Measurements from ENCODE around the gene PEX16. TPM values are rescaled to one million over a fixed set of nuclear protein-coding genes. Genes with fewer than 3 reads are reported as not detected.

PEX16 gene
- total and polyA plus RNA-seq, 9 of the 15 experiments (the other 6 are each of a cell fraction or from before 2014, with no cell fraction given): 1.5 to 43.9 (median 14.6) TPM

- no peaks in the 10 kb centered on the region for H3K9me3 ChIP-seq (replicated peaks; ENCODE audit: control insufficient read depth, insufficient read depth, low read depth, low read length)
- no peaks in the 10 kb centered on the region; a peak in 1 of 5 replicates for H3K27me3 ChIP-seq (ENCODE audit: control insufficient read depth in 2 of 2, insufficient read depth in 2 of 2, low read length in 2 of 2)
- 23% methylated on average over 13 of the region's 19 CpGs for WGBS (ENCODE audit: insufficient coverage, low coverage, missing lambda C conversion rate)
- FAIRE-seq (no peak), ATAC-seq (no peak), DNase-seq (ENCODE audit: extremely low read depth in 1 of 4, low spot score in 3 of 4) (no peak)
- no peak overlapping the region for H3K27ac ChIP-seq (ENCODE audit: extremely low read depth, low read depth, low read length)
- no peak overlapping the region; a peak in 1 of 4 replicates for H3K9ac ChIP-seq (ENCODE audit: insufficient read depth in 1 of 2, low read depth in 2 of 2, low read length in 2 of 2)
- 0 out of 2 replicates have a peak, but pooled peaks cover 9% of the 10 kb centered on the region for H4K20me1 ChIP-seq (replicated peaks; ENCODE audit: control insufficient read depth, insufficient read depth, low read length)
- intact Hi-C loops (cut with micrococcal nuclease) (no loop called here), in situ Hi-C loops (cut with MboI) (no loop called here)
- ChIA-PET POLR2A (interaction anchor here (0.6 to 2.1 kb wide), 3 partner anchors 35 to 287 kb away, joined by 3 to 5 read pairs (median 4); no protein-coding TSS in a partner anchor), CTCF (ENCODE audit: low intra/inter-chr PET ratio) (no interaction called here)
- H3K36me3 ChIP-seq (ENCODE audit: control insufficient read depth, insufficient read depth, low read length): no peaks in the 10 kb centered on the region
- TF ChIP-seq REST (IDR thresholded peaks at IDR 0.05; ENCODE audit: borderline replicate concordance): 0 out of 2 replicates have a peak, but pooled peaks have one; percentile 29
- TF ChIP-seq REST (CRISPR knock-in tag; IDR thresholded peaks at IDR 0.05; ENCODE audit: low read depth): no peak
- TF ChIP-seq, protein P1, sequence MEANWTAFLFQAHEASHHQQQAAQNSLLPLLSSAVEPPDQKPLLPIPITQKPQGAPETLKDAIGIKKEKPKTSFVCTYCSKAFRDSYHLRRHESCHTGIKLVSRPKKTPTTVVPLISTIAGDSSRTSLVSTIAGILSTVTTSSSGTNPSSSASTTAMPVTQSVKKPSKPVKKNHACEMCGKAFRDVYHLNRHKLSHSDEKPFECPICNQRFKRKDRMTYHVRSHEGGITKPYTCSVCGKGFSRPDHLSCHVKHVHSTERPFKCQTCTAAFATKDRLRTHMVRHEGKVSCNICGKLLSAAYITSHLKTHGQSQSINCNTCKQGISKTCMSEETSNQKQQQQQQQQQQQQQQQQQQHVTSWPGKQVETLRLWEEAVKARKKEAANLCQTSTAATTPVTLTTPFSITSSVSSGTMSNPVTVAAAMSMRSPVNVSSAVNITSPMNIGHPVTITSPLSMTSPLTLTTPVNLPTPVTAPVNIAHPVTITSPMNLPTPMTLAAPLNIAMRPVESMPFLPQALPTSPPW (CRISPR knock-in tag; IDR thresholded peaks at IDR 0.05): peak; percentile 45; the same call in 1 of the 2 replicates
- TF ChIP-seq NFATC3 (IDR thresholded peaks at IDR 0.05): no peak
- TF ChIP-seq SETDB1 (IDR thresholded peaks at IDR 0.05; ENCODE audit: low read length): no peak
- TF ChIP-seq UBTF (IDR thresholded peaks at IDR 0.05; ENCODE audit: borderline replicate concordance in 1 of 2, low read depth in 2 of 2, low read length in 2 of 2): 0 out of 4 replicates have a peak, but pooled peaks of 1 of the 2 experiments have one; percentile 24
- H3K4me2 ChIP-seq (ENCODE audit: insufficient read depth, low read length): no peak overlapping the region
- no peak overlapping the region for H2AFZ ChIP-seq (ENCODE audit: low read depth, low read length)
- peaks cover 6 to 39% of the 10 kb centered on the region in 2 experiments; a peak in 4 of 5 replicates for H3K4me1 ChIP-seq (replicated peaks in 1 of 2; ENCODE audit: control insufficient read depth in 2 of 2, insufficient read depth in 2 of 2, low read length in 2 of 2)
- H3K9me1 ChIP-seq (ENCODE audit: control insufficient read depth, insufficient read depth, low read length): no peaks in the 10 kb centered on the region
- no peaks in the 10 kb centered on the region for H3K79me2 ChIP-seq (ENCODE audit: control insufficient read depth, insufficient read depth, low read length)
- H3K4me3 ChIP-seq: no peak overlapping the region
- BruUV-seq (replicated peaks): no TSS peak
Observed at GRCh38 chr11:45896422-45896984, 21.2 kb downstream of the PEX16 start.

Measured in K562 (cell line).